Naive thymus-derived CD8-positive, alpha-beta T cell (primary cell): ENCODE data around the gene PCDHA12. TPM values are rescaled to one million over a fixed set of nuclear protein-coding genes. Genes with fewer than 3 reads are reported as not detected.
"Not testable (repeated sequence)": the region's sequence is repeated elsewhere in the genome, so short reads cannot be mapped to it uniquely, and the experiment has no call there.

ENCODE experiments used
- ATAC-seq, 2 donors: fragments of 150-1000 bp; cut with Tn5 transposase in 1 of 2; sonication (Bioruptor Pico), chemical (Tn5 transposase) in 1 of 2; 1 replicate in 1 of 2; 2 replicates in 1 of 2; pipeline ENCODE4 v1.10.0; 2021; ENCODE audit warnings: mild to moderate bottlenecking in 2 of 2, moderate library complexity in 2 of 2
- POLR2A ChIA-PET: fragments of 350-600 bp; sonication (Branson Sonifier 250); formaldehyde crosslinking; loops from one replicate; lab custom pipeline; 2021; ENCODE audit warnings: antibody characterized with exemption; lab: Charles Lee
- DNase-seq, 10 donors: peaks; one replicate each; pipeline versions ENCODE4 v3.0.0 to v3.0.0-alpha.2; 2020 to 2022
- H3K27ac Mint-ChIP-seq, 10 donors: one replicate each; pipeline ENCODE4 v1.8.0; 2020 to 2022; ENCODE audit warnings: mild to moderate bottlenecking in 10 of 10, mixed read lengths in 10 of 10, moderate library complexity in 4 of 10, inconsistent platforms in 1 of 10
- H3K27me3 Mint-ChIP-seq, 5 donors: one replicate each; pipeline ENCODE4 v1.8.0; 2021 to 2022; ENCODE audit warnings: mixed read lengths in 5 of 5
- H3K36me3 Mint-ChIP-seq, 3 donors: one replicate each; pipeline ENCODE4 v1.8.0; 2020 to 2022; ENCODE audit warnings: mixed read lengths in 3 of 3, mild to moderate bottlenecking in 2 of 3, inconsistent platforms in 1 of 3
- H3K4me1 Mint-ChIP-seq, 4 donors: one replicate each; pipeline ENCODE4 v1.8.0; 2021 to 2022; ENCODE audit warnings: mixed read lengths in 4 of 4
- H3K4me3 Mint-ChIP-seq, 10 donors: one replicate each; pipeline ENCODE4 v1.8.0; 2020 to 2022; ENCODE audit warnings: mild to moderate bottlenecking in 10 of 10, mixed read lengths in 10 of 10, moderate library complexity in 6 of 10, inconsistent platforms in 1 of 10
- H3K9me3 Mint-ChIP-seq, 9 donors: one replicate each; pipeline ENCODE4 v1.8.0; 2020 to 2022; ENCODE audit warnings: mixed read lengths in 9 of 9, mild to moderate bottlenecking in 3 of 9, inconsistent platforms in 1 of 9, moderate library complexity in 1 of 9
- polyA plus RNA-seq, 3 donors: library from polyadenylated mRNA; unstranded; fragments of 300-500 nt; fragmentation: Illumina TruSeq; gene quantifications; one replicate each; pipeline ENCODE4 v1.2.3, GENCODE V29; 2021
- total RNA-seq, 8 experiments: library from RNA in 2 of 8; stranded (reverse) in 2 of 8; gene quantifications; one replicate each; pipeline ENCODE4 v1.2.3 and lab custom pipeline; 2021 to 2026

PCDHA12 gene
- total and polyA plus RNA-seq, 5 experiments from 2014 or later, result not detected

GRCh38 chr5:140870221-140871201 is 4.6 kb upstream of the PCDHA12 start:
- H3K27me3 Mint-ChIP-seq, result peaks cover 11 to 51% (median 32%) of the 10 kb centered on the region in 5 donors
- no peak overlapping the region for H3K4me3 Mint-ChIP-seq
- H3K36me3 Mint-ChIP-seq, result peaks cover 8 to 22% (median 21%) of the 10 kb centered on the region in 3 donors
- peaks cover 0 to 61% (median 26%) of the 10 kb centered on the region in 9 donors for H3K9me3 Mint-ChIP-seq
- H3K4me1 Mint-ChIP-seq, result peaks cover 0 to 1% (median 0%) of the 10 kb centered on the region in 4 donors
- DNase-seq, result no peak
- POLR2A ChIA-PET, result no interaction called here
- ATAC-seq, result no peak
- H3K27ac Mint-ChIP-seq, result no peak overlapping the region

GRCh38 chr5:140876541-140877261 is 1.6 kb downstream of the PCDHA12 start:
- H3K4me1 Mint-ChIP-seq, DNase-seq, ATAC-seq, H3K4me3 Mint-ChIP-seq: not testable (repeated sequence)
- peaks cover 41 to 63% (median 47%) of the 10 kb centered on the region in 5 donors for H3K27me3 Mint-ChIP-seq
- H3K27ac Mint-ChIP-seq, result peak overlapping the region in 1 of 10 donors; percentile 87
- H3K36me3 Mint-ChIP-seq, result peaks cover 8 to 51% (median 29%) of the 10 kb centered on the region in 3 donors
- H3K9me3 Mint-ChIP-seq, result peaks cover 19 to 79% (median 44%) of the 10 kb centered on the region in 9 donors
- POLR2A ChIA-PET, result interaction anchor here (0.7 kb wide), 1 partner anchor 13 kb away, joined by 3 read pairs; no protein-coding TSS in a partner anchor

DNA sequence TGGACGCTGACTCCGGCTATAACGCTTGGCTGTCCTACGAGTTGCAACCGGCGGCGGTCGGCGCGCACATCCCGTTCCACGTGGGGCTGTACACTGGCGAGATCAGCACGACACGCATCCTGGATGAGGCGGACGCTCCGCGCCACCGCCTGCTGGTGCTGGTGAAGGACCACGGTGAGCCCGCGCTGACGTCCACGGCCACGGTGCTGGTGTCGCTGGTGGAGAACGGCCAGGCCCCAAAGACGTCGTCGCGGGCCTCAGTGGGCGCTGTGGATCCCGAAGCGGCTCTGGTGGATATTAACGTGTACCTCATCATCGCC is 2.1 kb downstream of the PCDHA12 start:
- Mint-ChIP-seq H3K27ac (no peak overlapping the region), H3K9me3 (peaks cover 21 to 79% (median 40%) of the 10 kb centered on the region in 9 donors), H3K4me1 (no peaks in the 10 kb centered on the region), H3K27me3 (peaks cover 45 to 66% (median 46%) of the 10 kb centered on the region in 5 donors), H3K36me3 (peaks cover 5 to 50% (median 29%) of the 10 kb centered on the region in 3 donors), H3K4me3 (no peak overlapping the region)
- DNase-seq, result no peak
- POLR2A ChIA-PET, result no interaction called here
- ATAC-seq, result no peak

DNA sequence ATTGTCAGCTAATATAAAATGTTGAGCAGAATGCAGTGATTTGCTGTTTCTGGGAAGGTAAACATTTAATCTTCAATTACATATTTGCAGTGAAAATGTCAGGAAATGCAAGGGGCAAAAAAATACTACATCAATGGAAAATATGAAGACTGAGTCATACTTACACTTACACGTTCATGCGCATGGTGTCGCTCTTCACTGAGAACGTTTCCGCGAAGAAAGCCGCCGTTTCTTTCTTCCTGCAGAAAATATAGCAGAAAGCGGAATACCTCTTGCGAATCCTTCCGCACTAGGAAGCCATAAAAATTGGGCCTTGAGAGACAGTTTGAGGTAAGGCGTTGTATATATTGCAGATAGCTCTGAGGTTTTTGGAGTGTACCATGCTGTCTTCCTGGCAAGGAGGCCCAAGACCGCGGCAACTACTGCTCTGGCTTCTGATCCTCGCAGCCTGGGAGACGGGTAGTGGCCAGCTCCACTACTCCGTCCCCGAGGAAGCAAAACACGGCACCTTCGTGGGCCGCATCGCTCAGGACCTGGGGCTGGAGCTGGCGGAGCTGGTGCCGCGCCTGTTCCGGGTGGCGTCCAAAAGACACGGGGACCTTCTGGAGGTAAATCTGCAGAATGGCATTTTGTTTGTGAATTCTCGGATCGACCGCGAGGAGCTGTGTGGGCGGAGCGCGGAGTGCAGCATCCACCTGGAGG is 6.9 kb downstream of the PCDHA12 start, which contains the start of gene PCDHA13:
PCDHA13 (plus strand) TSS at position 236 of the 702 bp plus-strand sequence; CDS start at position 381, 145 bp downstream.
- Mint-ChIP-seq H3K9me3 (peaks cover 20 to 65% (median 37%) of the 10 kb centered on the region in 9 donors), H3K36me3 (peaks cover 5 to 50% (median 5%) of the 10 kb centered on the region in 3 donors), H3K4me1 (no peaks in the 10 kb centered on the region), H3K4me3 (no peak within 1 kb of the TSS), H3K27ac (peak within 1 kb of the TSS in 1 of 10 donors; percentile 7), H3K27me3 (peaks cover 30 to 49% (median 40%) of the 10 kb centered on the region in 5 donors)
- DNase-seq, result no peak
- ATAC-seq, result no peak
- POLR2A ChIA-PET, result no interaction called here

- peaks cover 5 to 53% (median 5%) of the 10 kb centered on the region in 3 donors for H3K36me3 Mint-ChIP-seq
- H3K9me3 Mint-ChIP-seq, result peaks cover 20 to 68% (median 42%) of the 10 kb centered on the region in 9 donors
- DNase-seq, result no peak
- POLR2A ChIA-PET, result no interaction called here
- H3K27me3 Mint-ChIP-seq, result peaks cover 33 to 54% (median 42%) of the 10 kb centered on the region in 5 donors
- peak overlapping the region in 1 of 10 donors; percentile 7 for H3K27ac Mint-ChIP-seq
- H3K4me1 Mint-ChIP-seq, result no peaks in the 10 kb centered on the region
- no peak overlapping the region for H3K4me3 Mint-ChIP-seq
- no peak for ATAC-seq
Measured at GRCh38 chr5:140882591-140882899, 7.4 kb downstream of the PCDHA12 start.

DNA sequence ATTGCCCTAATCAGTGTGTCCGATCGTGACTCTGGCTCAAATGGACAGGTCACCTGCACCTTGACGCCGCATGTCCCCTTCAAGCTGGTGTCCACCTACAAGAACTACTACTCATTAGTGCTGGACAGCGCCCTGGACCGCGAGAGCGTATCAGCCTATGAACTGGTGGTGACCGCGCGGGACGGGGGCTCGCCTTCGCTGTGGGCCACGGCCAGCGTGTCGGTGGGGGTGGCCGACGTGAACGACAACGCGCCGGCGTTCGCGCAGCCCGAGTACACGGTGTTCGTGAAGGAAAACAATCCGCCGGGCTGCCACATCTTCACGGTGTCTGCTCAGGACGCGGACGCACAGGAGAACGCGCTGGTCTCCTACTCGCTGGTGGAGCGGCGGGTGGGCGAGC is 8.3 kb downstream of the PCDHA12 start:
- Mint-ChIP-seq H3K27me3 (peaks cover 34 to 62% (median 42%) of the 10 kb centered on the region in 5 donors), H3K4me1 (no peaks in the 10 kb centered on the region), H3K4me3 (no peak overlapping the region), H3K36me3 (peaks cover 5 to 54% (median 5%) of the 10 kb centered on the region in 3 donors), H3K9me3 (peaks cover 20 to 61% (median 48%) of the 10 kb centered on the region in 9 donors), H3K27ac (no peak overlapping the region)
- no peak for ATAC-seq
- no peak for DNase-seq
- POLR2A ChIA-PET, result no interaction called here

- Mint-ChIP-seq H3K4me3 (no peak overlapping the region), H3K27me3 (peaks cover 31 to 55% (median 39%) of the 10 kb centered on the region in 5 donors), H3K36me3 (peaks cover 5 to 46% (median 5%) of the 10 kb centered on the region in 3 donors), H3K9me3 (peaks cover 18 to 54% (median 43%) of the 10 kb centered on the region in 9 donors), H3K27ac (no peak overlapping the region), H3K4me1 (no peaks in the 10 kb centered on the region)
- ATAC-seq (no peak), DNase-seq (no peak)
- POLR2A ChIA-PET, result no interaction called here
Measured at GRCh38 chr5:140883927-140884697, 9.0 kb downstream of the PCDHA12 start.

GRCh38 chr5:140916325-140916724 is 41.2 kb downstream of the PCDHA12 start:
- H3K4me3 Mint-ChIP-seq, result no peak overlapping the region

DNA sequence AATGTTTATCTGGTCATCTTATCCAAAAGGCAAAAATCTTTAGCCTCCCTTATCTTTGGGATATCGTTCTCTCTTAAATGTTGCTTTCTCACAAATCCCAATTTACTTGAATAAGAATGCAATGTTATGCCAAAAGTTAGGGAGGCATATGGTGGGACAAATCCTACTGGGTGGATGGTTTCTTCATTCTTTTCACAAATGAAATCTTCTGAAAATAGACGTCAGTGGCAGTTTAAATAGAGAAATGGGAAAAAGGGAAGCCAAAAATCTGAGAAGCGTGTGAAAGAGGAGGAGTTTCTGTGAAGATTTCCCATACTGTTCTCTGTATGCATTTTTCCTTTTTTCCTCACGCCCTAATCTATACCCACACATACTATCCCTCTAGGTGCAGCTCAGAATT is 48.5 kb downstream of the PCDHA12 start:
- POLR2A ChIA-PET, result no interaction called here
- Mint-ChIP-seq H3K4me3 (no peak overlapping the region), H3K27me3 (peaks cover 24 to 64% (median 39%) of the 10 kb centered on the region in 5 donors), H3K27ac (no peak overlapping the region), H3K9me3 (peaks cover 0 to 23% (median 5%) of the 10 kb centered on the region in 9 donors), H3K4me1 (peaks cover 0 to 19% (median 9%) of the 10 kb centered on the region in 4 donors), H3K36me3 (peaks cover 2 to 16% (median 5%) of the 10 kb centered on the region in 3 donors)
- ATAC-seq (no peak), DNase-seq (no peak)

More at GRCh38 chr5:140916325-140916724, 41.2 kb downstream of the PCDHA12 start:
- DNase-seq (no peak), ATAC-seq (no peak)
- no peak overlapping the region for H3K27ac Mint-ChIP-seq
- H3K4me1 Mint-ChIP-seq, result peaks cover 0 to 2% (median 0%) of the 10 kb centered on the region in 4 donors
- H3K36me3 Mint-ChIP-seq, result peaks cover 0 to 4% (median 0%) of the 10 kb centered on the region in 3 donors
- POLR2A ChIA-PET, result no interaction called here
- peaks cover 4 to 20% (median 8%) of the 10 kb centered on the region in 5 donors for H3K27me3 Mint-ChIP-seq
- peaks cover 12 to 34% (median 23%) of the 10 kb centered on the region in 9 donors for H3K9me3 Mint-ChIP-seq

- Mint-ChIP-seq H3K27me3 (peaks cover 34 to 86% (median 50%) of the 10 kb centered on the region in 5 donors), H3K4me3 (peak within 1 kb of the TSS; percentile 19 to 83 (median 72)), H3K9me3 (peaks cover 0 to 29% (median 11%) of the 10 kb centered on the region in 9 donors), H3K4me1 (peaks cover 0 to 19% (median 9%) of the 10 kb centered on the region in 4 donors), H3K36me3 (peaks cover 2 to 22% (median 5%) of the 10 kb centered on the region in 3 donors), H3K27ac (peak within 1 kb of the TSS in 1 of 10 donors; percentile 53)
- DNase-seq (no peak), ATAC-seq (peak in 1 of 2 donors; percentile 22)
- POLR2A ChIA-PET, result no interaction called here
Measured at GRCh38 chr5:140925806-140926442, 50.8 kb downstream of the PCDHA12 start, which contains the start of gene PCDHAC1. TSS of gene PCDHAC1 (plus strand) at chr5:140926299. CDS start at chr5:140926893, 594 bp downstream.
